SU-DHL-6 (cell line): ENCODE results near the gene ARSA.

Experiments
- H2AFZ ChIP-seq: fragments of 200-600 bp; sonication (generic); 2 replicates; pipeline ENCODE4 v1.6.1; 2014; ENCODE audit warnings: low read depth, mild to moderate bottlenecking, moderate library complexity, mixed read lengths, antibody characterized with exemption, low read length; ENCODE audit not compliant: severe bottlenecking
- H3F3A ChIP-seq: fragments of 200-600 bp; shearing (Covaris generic); 2 replicates; pipeline ENCODE4 v1.6.0; 2016; ENCODE audit warnings: antibody characterized with exemption, mild to moderate bottlenecking; ENCODE audit not compliant: insufficient read depth
- H3K27ac ChIP-seq: fragments of 200-600 bp; sonication (generic); 2 replicates; pipeline ENCODE4 v1.5.1; 2016; ENCODE audit warnings: low read depth, mild to moderate bottlenecking, low read length, moderate library complexity, mixed read lengths
- H3K27me3 ChIP-seq: fragments of 200-600 bp; sonication (generic), shearing (Covaris generic); 2 replicates; pipeline ENCODE4 v1.6.0; 2014; ENCODE audit warnings: mild to moderate bottlenecking, low read length
- H3K36me3 ChIP-seq: fragments of 200-600 bp; sonication (generic); 2 replicates; pipeline ENCODE4 v1.6.1; 2014; ENCODE audit warnings: mild to moderate bottlenecking, low read length, mixed read lengths
- H3K4me2 ChIP-seq: fragments of 300-600, 200-600 bp; shearing (Covaris generic), sonication (generic); 2 replicates; pipeline ENCODE4 v1.6.0; 2014; ENCODE audit warnings: low read length, low read depth, mild to moderate bottlenecking; ENCODE audit not compliant: poor library complexity, severe bottlenecking
- H3K4me3 ChIP-seq: fragments of 200-600 bp; sonication (generic); 2 replicates; pipeline ENCODE4 v1.5.1; 2014; ENCODE audit warnings: antibody characterized with exemption, low read length, mild to moderate bottlenecking, mixed read lengths; ENCODE audit not compliant: insufficient read depth, poor library complexity, severe bottlenecking
- H3K79me2 ChIP-seq: fragments of 200-600 bp; sonication (generic); 2 replicates; pipeline ENCODE4 v1.6.1; 2014; ENCODE audit warnings: mild to moderate bottlenecking, low read length, moderate library complexity; ENCODE audit not compliant: insufficient read depth
- H3K9ac ChIP-seq: fragments of 200-600 bp; sonication (generic); 2 replicates; pipeline ENCODE4 v1.7.0; 2014; ENCODE audit warnings: mild to moderate bottlenecking, low read length
- H3K9me2 ChIP-seq: fragments of 200-600 bp; sonication (generic); replicated peaks from 2 replicates; pipeline ENCODE4 v1.6.1; 2014; ENCODE audit warnings: low read length; ENCODE audit not compliant: insufficient read depth
- H3K9me3 ChIP-seq: fragments of 200-600 bp; sonication (generic); 2 replicates; pipeline ENCODE4 v1.6.1; 2014; ENCODE audit warnings: low read length, mixed read lengths; ENCODE audit not compliant: insufficient read depth
- H4K20me1 ChIP-seq: fragments of 200-600 bp; sonication (generic); 2 replicates; pipeline ENCODE4 v1.6.1; 2014; ENCODE audit warnings: low read depth, mild to moderate bottlenecking, antibody characterized with exemption, low read length, moderate library complexity, mixed read lengths
- CTCF ChIP-seq: fragments of 200-600 bp; sonication (generic); IDR thresholded peaks from one replicate; pipeline ENCODE4 v1.5.1; 2017; ENCODE audit warnings: antibody characterized with exemption, mild to moderate bottlenecking, low read length, moderate library complexity; ENCODE audit not compliant: insufficient read depth, poor library complexity, severe bottlenecking
- EZH2phosphoT487 ChIP-seq: fragments of 200-600 bp; sonication (generic), shearing (Covaris generic); conservative IDR thresholded peaks from 2 replicates; pipeline ENCODE4 v1.6.1; 2018; ENCODE audit warnings: mild to moderate bottlenecking, antibody characterized with exemption, low read length, moderate library complexity, mixed read lengths

Gene ARSA

DNA sequence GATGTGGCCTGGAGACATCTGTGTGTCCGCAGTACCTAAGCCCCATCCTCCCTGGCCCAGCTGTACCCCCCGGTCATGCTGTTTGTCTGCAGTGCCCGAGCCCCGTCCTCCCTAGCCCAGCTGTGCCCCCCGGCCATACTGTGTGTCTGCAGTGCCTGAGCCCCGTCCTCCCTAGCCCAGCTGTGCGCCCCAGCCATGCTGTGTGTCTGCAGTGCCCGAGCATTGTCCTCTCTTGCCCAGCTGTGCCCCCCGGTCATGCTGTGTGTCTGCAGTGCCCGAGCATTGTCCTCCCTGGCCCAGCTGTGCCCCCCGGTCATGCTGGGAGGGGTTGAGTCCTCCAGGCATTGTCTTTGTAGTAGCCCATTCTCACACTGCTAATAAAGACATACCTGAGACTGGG lies 7.6 kb upstream of the ARSA start:
- no peaks in the 10 kb centered on the region for H3K79me2 ChIP-seq
- H2AFZ ChIP-seq, result no peak overlapping the region
- no peak for TF ChIP-seq CTCF
- no peaks in the 10 kb centered on the region for H3K9me2 ChIP-seq
- H3F3A ChIP-seq, result no peaks in the 10 kb centered on the region
- H3K9ac ChIP-seq, result no peak overlapping the region
- H3K36me3 ChIP-seq, result no peaks in the 10 kb centered on the region
- H3K27me3 ChIP-seq, result no peaks in the 10 kb centered on the region
- no peak overlapping the region for H3K4me2 ChIP-seq
- H4K20me1 ChIP-seq, result no peaks in the 10 kb centered on the region
- H3K27ac ChIP-seq, result no peak overlapping the region
- H3K9me3 ChIP-seq, result no peaks in the 10 kb centered on the region
- H3K4me3 ChIP-seq, result no peak overlapping the region

GRCh38 chr22:50633771-50634170 lies 5.8 kb upstream of the ARSA start:
- Histone ChIP-seq H3K9me3 (no peaks in the 10 kb centered on the region), H2AFZ (no peak overlapping the region), H3K9me2 (no peaks in the 10 kb centered on the region), H3K4me3 (no peak overlapping the region), H3K79me2 (no peaks in the 10 kb centered on the region), H3K36me3 (no peaks in the 10 kb centered on the region), H4K20me1 (no peaks in the 10 kb centered on the region), H3K27ac (no peak overlapping the region), H3K9ac (no peak overlapping the region), H3K4me2 (no peak overlapping the region), H3F3A (no peaks in the 10 kb centered on the region), H3K27me3 (no peaks in the 10 kb centered on the region)
- TF ChIP-seq CTCF (no peak), EZH2phosphoT487 (no peak)

GRCh38 chr22:50633086-50633485 lies 5.1 kb upstream of the ARSA start:
- no peak overlapping the region for H3K4me3 ChIP-seq
- H3K4me2 ChIP-seq, result no peak overlapping the region
- H3K36me3 ChIP-seq, result no peaks in the 10 kb centered on the region
- no peaks in the 10 kb centered on the region for H3K9me3 ChIP-seq
- no peak overlapping the region for H3K27ac ChIP-seq
- no peaks in the 10 kb centered on the region for H3K9me2 ChIP-seq
- TF ChIP-seq CTCF (no peak), EZH2phosphoT487 (no peak)
- H4K20me1 ChIP-seq, result no peaks in the 10 kb centered on the region
- H3F3A ChIP-seq, result no peaks in the 10 kb centered on the region
- H3K79me2 ChIP-seq, result no peaks in the 10 kb centered on the region
- no peak overlapping the region for H3K9ac ChIP-seq
- H2AFZ ChIP-seq, result no peak overlapping the region
- no peaks in the 10 kb centered on the region for H3K27me3 ChIP-seq

GRCh38 chr22:50630376-50630775 lies 2.4 kb upstream of the ARSA start:
- no peak for TF ChIP-seq EZH2phosphoT487
- no peak for TF ChIP-seq CTCF
- H3K36me3 ChIP-seq, result no peaks in the 10 kb centered on the region
- no peaks in the 10 kb centered on the region for H4K20me1 ChIP-seq
- H3K79me2 ChIP-seq, result no peaks in the 10 kb centered on the region; the same call in 1 of the 2 replicates
- H3K27ac ChIP-seq, result no peak overlapping the region
- H3K9ac ChIP-seq, result no peak overlapping the region
- no peaks in the 10 kb centered on the region for H3K9me3 ChIP-seq
- H3K9me2 ChIP-seq, result no peaks in the 10 kb centered on the region
- H3K4me2 ChIP-seq, result no peak overlapping the region
- H3K4me3 ChIP-seq, result no peak overlapping the region
- no peaks in the 10 kb centered on the region for H3K27me3 ChIP-seq
- H2AFZ ChIP-seq, result no peak overlapping the region
- no peaks in the 10 kb centered on the region for H3F3A ChIP-seq
